GM12864 (cell line): ENCODE results near the gene PRCC.

Experiments used
- DNase-seq: peaks from one replicate; pipeline ENCODE4 v3.0.0-alpha.2; 2011; ENCODE audit warnings: low read depth
- H3K4me3 ChIP-seq: 2 replicates; pipeline ENCODE4 v1.5.1; 2011; ENCODE audit warnings: mild to moderate bottlenecking, low read depth, low read length, control low read depth
- CTCF ChIP-seq: IDR thresholded peaks from 2 replicates; pipeline ENCODE4 v1.5.1; 2011; ENCODE audit warnings: low read depth, mild to moderate bottlenecking, moderate library complexity, low read length, control low read depth, inconsistent platforms; ENCODE audit errors: missing control alignments

Gene PRCC

GRCh38 chr1:156805766-156806511 is 38.6 kb downstream of the PRCC start:
- no peak for TF ChIP-seq CTCF
- no peak for DNase-seq
- no peak overlapping the region for H3K4me3 ChIP-seq

- no peak for TF ChIP-seq CTCF
- no peak overlapping the region for H3K4me3 ChIP-seq
- no peak for DNase-seq
Observed at GRCh38 chr1:156806512-156807440, 39.4 kb downstream of the PRCC start.

GRCh38 chr1:156807627-156808026 is 40.3 kb downstream of the PRCC start:
- TF ChIP-seq CTCF: no peak
- no peak overlapping the region for H3K4me3 ChIP-seq
- DNase-seq: no peak

GRCh38 chr1:156808186-156809030 is 41.1 kb downstream of the PRCC start:
- DNase-seq: no peak
- TF ChIP-seq CTCF: no peak
- H3K4me3 ChIP-seq: no peak overlapping the region

GRCh38 chr1:156809281-156809680 is 41.9 kb downstream of the PRCC start:
- DNase-seq: no peak
- no peak overlapping the region for H3K4me3 ChIP-seq
- no peak for TF ChIP-seq CTCF

- DNase-seq: no peak
- TF ChIP-seq CTCF: no peak
- H3K4me3 ChIP-seq: no peak overlapping the region
Observed at GRCh38 chr1:156809711-156810366, 42.5 kb downstream of the PRCC start.
